ENCODE results near the gene KCNIP2. TPM values are rescaled to one million over a fixed set of nuclear protein-coding genes. Genes with fewer than 3 reads are reported as not detected.

The KCNIP2 gene
- total RNA-seq, 1 experiment from 2014 or later, result 2.3 TPM

DNA sequence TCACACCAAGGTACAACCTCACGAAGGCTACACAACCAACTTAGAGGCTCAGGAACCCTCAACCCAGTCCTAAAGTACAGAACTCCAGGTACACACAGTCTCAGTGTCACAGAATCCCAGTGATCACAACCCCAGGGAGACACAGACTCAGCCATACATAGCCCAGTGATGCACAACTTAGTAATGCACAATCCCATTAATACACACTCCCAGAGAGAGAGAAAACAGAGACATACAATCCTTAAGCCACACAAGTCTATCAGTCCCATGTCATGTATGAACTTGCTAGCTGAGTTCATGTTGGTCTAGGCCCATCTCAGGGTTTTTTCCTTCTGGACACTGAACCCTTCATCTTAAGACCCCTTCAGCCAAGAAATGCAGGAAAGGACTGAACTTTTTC, 4.6 kb downstream of the KCNIP2 start:
- no peak for DNase-seq
- Histone ChIP-seq H3K36me3 (replicated peaks; ENCODE audit: control insufficient read depth, insufficient read depth, low read length) (no peaks in the 10 kb centered on the region), H3K27me3 (ENCODE audit: control insufficient read depth, insufficient read depth, low read length) (peaks cover 19% of the 10 kb centered on the region), H3K4me3 (ENCODE audit: insufficient read depth, low read depth, low read length) (no peak overlapping the region)

DNA sequence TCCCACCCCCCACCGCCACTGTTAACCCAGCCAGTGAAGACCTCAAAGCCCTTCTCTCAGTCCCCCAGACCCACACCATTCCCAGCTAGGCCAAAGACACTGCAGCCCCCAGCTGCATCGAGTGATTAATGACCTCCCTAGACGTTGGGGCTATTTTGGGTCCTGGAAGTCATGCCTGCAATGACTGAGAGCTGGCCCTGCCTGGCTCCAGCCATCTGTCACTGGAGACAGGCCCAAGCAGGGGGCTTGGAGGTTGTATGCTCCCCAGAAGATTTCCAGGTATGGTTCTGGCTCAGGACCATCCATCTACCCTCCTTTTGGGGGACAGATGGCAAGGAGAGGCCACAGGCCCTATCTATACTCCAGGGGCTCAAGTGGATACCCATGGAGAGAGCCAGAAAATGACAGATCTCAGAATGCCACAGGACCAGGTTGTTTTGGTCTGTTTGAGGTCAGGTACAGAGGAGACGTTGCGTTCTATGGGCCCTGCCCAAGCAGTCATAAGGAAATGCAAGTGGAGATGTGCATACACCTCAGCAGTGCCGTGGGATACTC, 5.1 kb downstream of the KCNIP2 start:
- H3K4me3 ChIP-seq (ENCODE audit: insufficient read depth, low read depth, low read length), result no peak overlapping the region
- no peak for DNase-seq
- H3K27me3 ChIP-seq (ENCODE audit: control insufficient read depth, insufficient read depth, low read length), result peaks cover 19% of the 10 kb centered on the region
- no peaks in the 10 kb centered on the region for H3K36me3 ChIP-seq (replicated peaks; ENCODE audit: control insufficient read depth, insufficient read depth, low read length)

DNA sequence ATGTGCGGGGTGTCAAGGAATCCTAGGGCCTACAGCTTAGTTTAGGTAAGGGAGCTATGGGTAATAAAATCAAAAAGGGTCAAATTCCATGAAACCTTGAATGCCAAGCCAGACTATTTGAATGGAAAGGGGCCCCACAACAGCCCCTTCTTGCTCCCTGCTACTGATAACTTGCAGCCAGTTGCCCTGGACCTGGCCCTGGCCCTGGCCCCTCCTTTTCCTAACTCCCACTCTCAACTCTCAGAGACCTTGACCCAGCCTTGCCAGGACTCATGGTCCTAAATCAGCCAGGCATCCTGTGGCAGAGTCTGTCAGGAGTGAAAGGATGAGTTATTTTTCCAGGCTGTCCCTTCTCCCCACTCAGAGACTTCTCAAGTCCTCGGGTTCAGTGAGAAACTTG, 5.9 kb downstream of the KCNIP2 start:
- no peaks in the 10 kb centered on the region for H3K36me3 ChIP-seq (replicated peaks; ENCODE audit: control insufficient read depth, insufficient read depth, low read length)
- H3K27me3 ChIP-seq (ENCODE audit: control insufficient read depth, insufficient read depth, low read length), result peaks cover 13% of the 10 kb centered on the region
- no peak for DNase-seq
- H3K4me3 ChIP-seq (ENCODE audit: insufficient read depth, low read depth, low read length), result no peak overlapping the region

DNA sequence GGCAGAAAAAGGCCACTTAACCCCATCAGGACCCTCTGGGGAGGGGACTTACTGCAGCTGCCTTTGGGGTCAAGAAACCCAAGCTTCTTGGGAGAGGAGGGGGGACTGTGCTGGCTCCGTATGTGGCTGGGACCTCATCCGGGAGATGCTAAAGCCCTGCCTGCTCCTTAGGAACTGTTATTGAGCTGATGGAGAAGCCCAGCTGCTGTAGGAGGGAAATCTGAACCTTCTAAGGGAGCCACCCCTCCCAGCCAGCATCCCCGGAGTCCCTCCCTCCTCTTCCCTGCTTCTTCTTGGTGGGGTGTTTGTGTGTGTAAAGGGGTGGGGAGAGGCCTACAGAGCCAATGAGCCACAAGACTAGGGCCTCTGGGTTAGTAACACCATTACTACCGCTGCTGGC, 8.2 kb downstream of the KCNIP2 start:
- no peaks in the 10 kb centered on the region for H3K27me3 ChIP-seq (ENCODE audit: control insufficient read depth, insufficient read depth, low read length)
- H3K4me3 ChIP-seq (ENCODE audit: insufficient read depth, low read depth, low read length), result no peak overlapping the region
- H3K36me3 ChIP-seq (replicated peaks; ENCODE audit: control insufficient read depth, insufficient read depth, low read length), result no peaks in the 10 kb centered on the region
- peak; percentile 45 for DNase-seq

DNA sequence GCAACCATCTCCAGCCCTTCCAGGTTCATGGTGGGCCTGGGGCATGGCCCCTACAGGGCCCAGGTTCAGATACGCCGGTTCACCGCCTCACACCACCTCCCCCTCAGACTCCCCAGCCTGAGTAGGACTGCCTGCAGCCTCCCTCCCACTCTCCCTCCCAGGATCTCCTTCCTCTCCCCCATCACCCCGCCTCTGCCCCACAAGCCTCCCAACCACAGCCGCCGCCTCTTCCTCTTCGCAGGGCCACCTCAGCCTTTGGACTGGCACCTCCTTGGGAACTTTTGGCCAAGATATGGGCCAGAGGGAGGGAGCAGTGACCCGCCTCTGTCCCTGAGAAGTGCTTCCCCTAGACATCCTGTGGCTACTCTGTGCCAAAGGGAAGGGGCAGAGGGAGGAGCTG, 9.3 kb downstream of the KCNIP2 start:
- H3K27me3 ChIP-seq (ENCODE audit: control insufficient read depth, insufficient read depth, low read length), result no peaks in the 10 kb centered on the region
- no peaks in the 10 kb centered on the region for H3K36me3 ChIP-seq (replicated peaks; ENCODE audit: control insufficient read depth, insufficient read depth, low read length)
- H3K4me3 ChIP-seq (ENCODE audit: insufficient read depth, low read depth, low read length), result no peak overlapping the region
- peak; percentile 25 for DNase-seq

DNA sequence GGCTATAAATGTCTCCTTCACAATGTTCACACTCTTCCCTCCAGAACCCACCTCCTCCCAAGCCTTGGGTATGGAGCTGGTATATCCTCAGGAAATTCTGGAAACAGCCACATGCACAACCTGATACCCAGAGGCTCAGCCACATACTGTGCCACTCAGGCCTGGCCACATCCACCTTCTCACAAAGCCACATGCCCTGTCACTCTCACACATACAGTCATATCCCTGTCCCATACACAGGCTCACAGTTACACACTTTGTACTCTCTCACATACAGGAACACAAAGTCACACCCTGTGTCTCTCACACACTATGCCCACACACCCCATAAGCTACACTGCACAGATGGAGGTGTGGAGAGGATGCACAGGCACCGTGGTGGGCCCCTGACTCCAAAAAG, 10.1 kb downstream of the KCNIP2 start:
- H3K27me3 ChIP-seq (ENCODE audit: control insufficient read depth, insufficient read depth, low read length), result no peaks in the 10 kb centered on the region; the same call in 1 of the 2 replicates
- no peak for DNase-seq
- no peak overlapping the region for H3K4me3 ChIP-seq (ENCODE audit: insufficient read depth, low read depth, low read length)
- no peaks in the 10 kb centered on the region for H3K36me3 ChIP-seq (replicated peaks; ENCODE audit: control insufficient read depth, insufficient read depth, low read length)

DNA sequence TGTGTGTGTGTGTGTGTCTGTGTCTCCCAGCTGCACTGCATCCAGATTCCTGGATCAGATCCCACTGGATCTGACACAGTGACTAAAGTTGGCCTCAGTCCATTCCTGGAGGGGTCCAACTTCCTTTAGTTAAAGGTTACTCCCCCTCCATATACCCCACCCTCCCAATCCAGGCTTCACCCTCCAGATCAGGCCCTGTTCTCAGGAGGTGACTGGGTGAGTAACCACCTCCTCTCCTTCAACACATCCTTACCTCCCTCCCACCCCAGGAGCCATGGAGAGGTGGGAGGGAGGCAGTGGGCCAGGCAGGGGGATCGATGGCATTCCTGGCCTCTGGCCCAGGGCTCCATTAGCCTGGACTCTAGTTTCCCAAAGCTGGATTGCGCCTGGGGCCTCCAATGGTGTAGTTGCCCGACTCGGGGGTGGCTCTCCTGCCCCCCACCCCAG, 11.3 kb downstream of the KCNIP2 start:
- DNase-seq, result peak; percentile 40
- Histone ChIP-seq H3K27me3 (ENCODE audit: control insufficient read depth, insufficient read depth, low read length) (no peaks in the 10 kb centered on the region; the same call in 1 of the 2 replicates), H3K4me3 (ENCODE audit: insufficient read depth, low read depth, low read length) (no peak overlapping the region), H3K36me3 (replicated peaks; ENCODE audit: control insufficient read depth, insufficient read depth, low read length) (no peaks in the 10 kb centered on the region)

DNA sequence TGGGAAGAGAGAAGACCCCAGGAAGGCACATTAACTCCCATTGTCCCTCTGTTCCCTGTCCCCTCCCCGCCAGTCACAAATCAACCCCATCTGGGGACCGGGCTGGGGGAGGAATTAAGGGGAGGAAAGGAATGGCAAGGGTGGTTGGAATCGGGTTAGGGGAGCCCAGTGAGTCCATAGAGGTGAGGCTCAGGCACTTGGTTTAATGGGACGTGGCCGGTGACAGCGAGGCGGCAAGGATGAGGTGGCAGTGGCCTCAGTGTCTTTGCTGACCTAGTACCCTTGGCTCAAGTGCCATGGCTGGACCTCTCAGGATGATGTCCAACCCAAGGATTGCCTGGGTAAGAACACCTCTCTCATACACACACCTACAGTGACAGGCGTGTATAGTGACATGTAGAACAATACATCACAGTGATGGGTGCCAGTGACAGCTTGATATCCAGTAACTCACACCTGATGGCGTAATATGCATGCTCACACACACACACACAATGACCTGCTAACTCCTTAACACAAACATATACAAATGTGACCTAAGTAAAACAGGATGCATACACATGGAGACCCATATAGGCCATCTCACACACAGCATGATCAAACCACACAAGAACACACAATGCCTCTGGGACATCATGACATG, 12.3 kb downstream of the KCNIP2 start:
- Histone ChIP-seq H3K4me3 (ENCODE audit: insufficient read depth, low read depth, low read length) (peak overlapping the region; percentile 61), H3K27me3 (ENCODE audit: control insufficient read depth, insufficient read depth, low read length) (no peaks in the 10 kb centered on the region; the same call in 1 of the 2 replicates), H3K36me3 (replicated peaks; ENCODE audit: control insufficient read depth, insufficient read depth, low read length) (no peaks in the 10 kb centered on the region)
- DNase-seq, result no peak

DNA sequence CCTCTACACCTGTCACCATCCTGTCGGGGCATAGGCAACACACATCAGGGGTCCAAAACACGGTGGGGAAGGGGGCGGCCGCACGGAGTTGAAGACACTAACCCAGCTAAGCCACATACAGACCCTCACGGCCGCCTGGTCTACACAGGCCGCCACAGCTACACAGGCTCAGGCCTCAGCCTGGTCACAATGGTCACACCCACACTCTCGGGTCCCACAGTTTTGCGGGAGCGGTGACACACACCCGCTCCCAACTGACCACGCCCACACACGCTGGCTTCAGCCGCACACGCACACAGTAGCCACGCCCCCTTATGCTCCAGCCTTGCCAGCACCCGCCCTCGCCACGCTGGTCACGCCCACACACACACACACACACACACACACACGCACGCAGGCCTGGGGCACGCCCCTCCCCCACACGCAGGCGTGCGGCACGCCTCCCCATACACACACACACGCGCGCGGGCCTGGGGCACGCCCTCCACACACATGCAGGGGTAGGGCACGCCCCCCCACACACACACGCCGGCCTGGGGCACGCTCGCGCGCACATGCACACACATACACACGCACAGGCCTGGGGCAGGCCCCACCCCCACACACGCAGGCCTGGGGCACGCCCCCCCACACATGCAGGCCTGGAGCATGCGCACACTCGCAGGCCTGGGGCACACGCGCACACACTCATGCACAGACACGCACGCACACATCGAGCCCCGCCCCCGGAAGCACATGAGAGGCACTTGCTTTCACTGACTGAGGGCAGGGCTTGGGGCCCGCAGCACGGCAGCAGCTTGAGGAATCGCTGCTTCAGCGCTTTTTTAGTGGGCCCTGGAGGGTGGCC, 13.1 kb downstream of the KCNIP2 start:
- Histone ChIP-seq H3K36me3 (replicated peaks; ENCODE audit: control insufficient read depth, insufficient read depth, low read length) (no peaks in the 10 kb centered on the region), H3K27me3 (ENCODE audit: control insufficient read depth, insufficient read depth, low read length) (no peaks in the 10 kb centered on the region; the same call in 1 of the 2 replicates)
- peak; percentile 93 for DNase-seq

DNA sequence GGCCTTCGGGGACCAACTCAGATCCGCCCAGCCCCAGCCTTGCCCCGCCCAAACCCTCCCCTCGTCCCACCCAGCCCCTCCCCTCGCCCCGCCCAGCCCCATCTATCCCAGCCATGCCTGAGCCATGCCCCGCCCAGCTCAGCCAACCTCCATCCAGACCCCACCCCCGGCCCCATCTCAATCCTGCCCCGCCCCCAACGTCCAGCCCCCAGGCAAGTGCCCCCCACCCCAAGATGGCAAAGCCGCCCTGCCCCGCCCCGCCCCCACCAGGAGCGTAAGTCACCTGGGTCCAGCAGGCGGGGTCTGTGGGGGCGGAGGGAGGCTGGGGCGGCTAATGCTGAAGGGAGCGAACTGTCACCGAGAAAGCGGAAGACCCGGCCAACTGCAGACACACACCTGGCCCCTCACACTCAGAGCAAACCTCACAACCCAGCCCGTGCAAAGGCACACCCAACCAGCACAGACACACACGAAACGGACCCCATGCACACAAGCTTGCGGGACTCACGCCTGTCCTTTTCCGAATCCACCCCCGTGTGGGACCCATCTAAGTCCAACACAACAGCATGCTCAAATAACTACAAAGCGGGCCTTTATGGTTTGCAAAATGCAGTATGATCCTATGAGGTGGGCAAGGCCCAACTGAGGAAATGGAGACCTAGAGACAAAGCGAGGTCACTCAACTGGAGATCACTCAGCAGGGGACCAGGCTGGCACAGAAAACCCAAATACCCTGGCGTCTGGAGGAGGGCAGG, 13.9 kb downstream of the KCNIP2 start:
- peak; percentile 99 for DNase-seq
- Histone ChIP-seq H3K27me3 (ENCODE audit: control insufficient read depth, insufficient read depth, low read length) (no peaks in the 10 kb centered on the region; the same call in 1 of the 2 replicates), H3K4me3 (ENCODE audit: insufficient read depth, low read depth, low read length) (peak overlapping the region; percentile 61), H3K36me3 (replicated peaks; ENCODE audit: control insufficient read depth, insufficient read depth, low read length) (no peaks in the 10 kb centered on the region)

More for the DNA sequence above, 13.1 kb downstream of the KCNIP2 start:
- peak overlapping the region; percentile 61 for H3K4me3 ChIP-seq (ENCODE audit: insufficient read depth, low read depth, low read length)

DNA sequence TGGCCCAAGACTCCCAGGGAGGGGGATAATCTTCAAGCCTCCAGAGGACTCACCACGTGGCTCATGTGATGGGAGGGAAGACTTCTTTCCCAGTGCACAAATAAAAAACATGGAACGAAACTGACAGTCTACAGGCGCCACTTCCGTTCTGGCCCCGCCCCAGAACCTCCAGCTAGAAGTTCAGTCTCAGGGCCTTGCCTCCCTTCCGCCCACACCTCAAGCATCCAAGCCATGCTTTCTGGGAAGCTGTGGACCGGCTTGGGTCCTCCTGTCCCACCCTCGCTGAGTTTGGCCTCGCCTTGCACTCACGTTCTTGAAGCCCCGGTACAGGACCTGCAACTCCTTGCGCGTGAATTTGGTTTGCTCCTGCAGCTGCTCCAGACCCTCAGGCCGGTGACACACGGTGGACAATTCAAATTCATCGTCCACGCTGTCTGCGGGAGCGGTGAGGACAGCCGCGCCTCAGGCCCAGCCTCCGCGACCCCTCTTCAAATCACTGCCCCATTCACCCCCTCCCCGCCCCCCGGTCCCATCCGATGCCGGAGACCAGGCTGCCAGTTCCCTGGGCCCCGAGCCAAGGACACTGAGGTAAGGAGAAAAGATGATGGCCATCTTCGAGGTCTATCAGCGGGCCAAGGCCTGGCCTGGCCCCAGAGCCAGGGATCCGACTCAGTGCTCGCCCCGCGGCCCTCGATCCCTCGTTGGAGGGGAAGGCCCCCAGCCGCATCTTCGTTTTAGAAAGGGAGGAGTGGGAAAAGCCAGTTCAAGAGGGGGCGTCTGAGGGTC, 14.6 kb downstream of the KCNIP2 start:
- H3K27me3 ChIP-seq (ENCODE audit: control insufficient read depth, insufficient read depth, low read length), result no peaks in the 10 kb centered on the region; the same call in 1 of the 2 replicates
- H3K4me3 ChIP-seq (ENCODE audit: insufficient read depth, low read depth, low read length), result peak overlapping the region; percentile 33
- H3K36me3 ChIP-seq (replicated peaks; ENCODE audit: control insufficient read depth, insufficient read depth, low read length), result no peaks in the 10 kb centered on the region
- peak; percentile 44 for DNase-seq

DNA sequence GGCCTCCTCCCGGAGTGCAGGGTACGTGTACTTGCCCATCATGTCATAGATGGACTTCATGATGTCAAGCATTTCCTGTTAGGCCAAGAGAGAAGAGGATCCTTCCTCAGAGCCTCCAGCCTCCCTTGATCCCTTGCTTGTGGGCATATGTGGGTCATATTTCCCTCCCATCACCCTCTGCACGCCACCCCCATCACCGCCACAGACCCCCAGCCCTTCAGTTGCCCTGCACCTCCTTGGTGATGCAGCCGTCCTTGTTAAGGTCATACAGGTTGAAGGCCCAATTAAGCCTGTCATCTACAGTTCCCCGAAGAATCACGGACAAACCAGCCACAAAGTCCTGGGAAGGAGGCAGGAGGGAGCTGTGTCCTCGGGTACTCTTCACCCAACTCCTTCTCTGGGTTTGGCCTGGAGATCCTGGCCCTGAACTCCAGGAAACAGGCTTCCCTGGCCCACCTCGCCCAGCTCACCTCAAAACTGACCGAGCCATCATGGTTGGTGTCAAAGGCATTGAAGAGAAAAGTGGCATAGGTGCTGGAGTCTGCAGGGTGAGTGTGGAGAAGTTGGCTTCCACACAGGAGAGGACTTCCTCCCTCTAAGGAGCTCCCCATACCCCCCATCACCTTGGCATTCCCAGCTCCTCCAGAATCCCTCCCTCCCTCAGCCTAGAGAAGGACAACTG, 15.5 kb downstream of the KCNIP2 start:
- H3K36me3 ChIP-seq (replicated peaks; ENCODE audit: control insufficient read depth, insufficient read depth, low read length), result no peaks in the 10 kb centered on the region
- no peak overlapping the region for H3K4me3 ChIP-seq (ENCODE audit: insufficient read depth, low read depth, low read length)
- H3K27me3 ChIP-seq (ENCODE audit: control insufficient read depth, insufficient read depth, low read length), result no peaks in the 10 kb centered on the region; the same call in 1 of the 2 replicates
- DNase-seq, result no peak

DNA sequence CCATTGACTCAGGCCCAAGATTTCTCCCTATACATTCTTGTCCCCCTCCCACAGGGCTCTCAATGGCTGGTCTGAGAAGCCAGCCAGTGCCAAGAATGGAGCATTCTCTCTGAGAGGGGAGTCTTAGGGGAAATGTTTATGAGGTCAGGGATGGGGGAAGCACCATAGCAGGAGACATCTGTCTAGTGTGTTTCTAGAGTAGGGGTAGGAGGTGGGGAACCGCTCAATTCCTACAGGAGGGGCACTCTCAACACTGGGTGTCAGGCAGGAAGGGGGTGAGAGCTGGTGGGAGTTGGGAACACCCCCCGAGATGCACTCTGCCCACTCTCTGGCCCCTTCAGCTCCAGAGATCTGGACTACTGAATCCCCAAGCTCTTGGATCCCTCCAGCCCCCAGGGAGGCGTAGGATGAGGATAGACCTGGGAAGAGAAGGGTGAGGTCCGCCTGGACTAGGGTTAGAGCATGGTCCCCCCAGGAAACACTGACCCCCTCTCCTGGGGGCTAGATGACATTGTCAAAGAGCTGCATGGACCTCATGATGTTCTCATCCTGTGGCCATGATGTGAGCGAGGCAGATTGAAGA, 16.7 kb downstream of the KCNIP2 start:
- Histone ChIP-seq H3K27me3 (ENCODE audit: control insufficient read depth, insufficient read depth, low read length) (no peaks in the 10 kb centered on the region; the same call in 1 of the 2 replicates), H3K36me3 (replicated peaks; ENCODE audit: control insufficient read depth, insufficient read depth, low read length) (no peaks in the 10 kb centered on the region), H3K4me3 (ENCODE audit: insufficient read depth, low read depth, low read length) (no peak overlapping the region)
- no peak for DNase-seq

All from H7 (cell line).